A549 (cell line): ENCODE measurements around the gene LAPTM5. TPM values are rescaled to one million over a fixed set of nuclear protein-coding genes. Genes with fewer than 3 reads are reported as not detected.

ENCODE experiments used
- ATAC-seq, 2 experiments: fragments of 200-7000 bp in 1 of 2; fragments of >200 bp in 1 of 2; cut with Nextera tagmentation in 1 of 2; cut with Tn5 transposase in 1 of 2; 3 replicates each; pipeline versions ENCODE4 v1.8.0 to v1.9.1; 2018 to 2020; ENCODE audit warnings: mild to moderate bottlenecking in 1 of 2, moderate library complexity in 1 of 2
- CTCF ChIA-PET: fragments of 300-600 bp; sonication (Branson Sonifier 250); formaldehyde crosslinking; extraction: SDS; loops from one replicate; lab custom pipeline; 2021; ENCODE audit warnings: antibody characterized with exemption, inconsistent platforms; lab: Yijun Ruan, JAX
- POLR2A ChIA-PET: fragments of 350-600 bp; formaldehyde crosslinking; extraction: SDS; loops from one replicate; lab custom pipeline; 2021; ENCODE audit warnings: antibody characterized with exemption, inconsistent platforms; lab: Yijun Ruan, JAX
- DNase-seq, 2 experiments: peaks; one replicate each; pipeline versions ENCODE4 v3.0.0 to v3.0.0-alpha.2; 2011 to 2016; ENCODE audit warnings: low read depth in 1 of 2, low spot score in 1 of 2
- FAIRE-seq: peaks from 2 replicates; lab custom pipeline; 2011; peaks lifted over from hg19 to GRCh38; lab: Jason Lieb, UNC
- H3K27ac ChIP-seq, 2 experiments: fragments of >200 bp; sonication (Bioruptor Twin); formaldehyde crosslinking; 3 replicates each; pipeline ENCODE4 v1.5.1; 2016 to 2017
- H3K4me1 ChIP-seq: fragments of >200 bp; sonication (Bioruptor Twin); formaldehyde crosslinking; 3 replicates; pipeline ENCODE4 v1.6.1; 2016
- H3K4me2 ChIP-seq: fragments of >200 bp; sonication (Bioruptor Twin); formaldehyde crosslinking; 3 replicates; pipeline ENCODE4 v1.6.1; 2016
- H3K4me3 ChIP-seq: fragments of >200 bp; sonication (Bioruptor Twin); formaldehyde crosslinking; 3 replicates; pipeline ENCODE4 v1.5.1; 2016
- H3K9me3 ChIP-seq: fragments of >200 bp; sonication (Bioruptor Twin); formaldehyde crosslinking; 3 replicates; pipeline ENCODE4 v1.6.1; 2016
- BCL3 ChIP-seq: fragments of >200 bp; sonication (Bioruptor Twin); formaldehyde crosslinking; IDR thresholded peaks from 3 replicates; pipeline ENCODE4 v1.6.1; 2016
- CBX2 ChIP-seq: fragments of 200-600 bp; sonication (generic); IDR thresholded peaks from 2 replicates; pipeline ENCODE4 v1.6.1; 2016; ENCODE audit warnings: low read depth, mild to moderate bottlenecking, borderline replicate concordance
- CHD4 ChIP-seq: fragments of 200-600 bp; sonication (generic); IDR thresholded peaks from 2 replicates; pipeline ENCODE4 v1.6.1; 2016; ENCODE audit warnings: antibody characterized with exemption, mild to moderate bottlenecking, borderline replicate concordance
- CTCF ChIP-seq: fragments of >200 bp; sonication (Bioruptor Twin); formaldehyde crosslinking; IDR thresholded peaks from 3 replicates; pipeline ENCODE4 v1.5.1; 2016
- E2F6 ChIP-seq: IDR thresholded peaks from 2 replicates; pipeline ENCODE4 v1.6.1; 2012; ENCODE audit warnings: low read depth, borderline replicate concordance
- EP300 ChIP-seq, 2 experiments: fragments of >200 bp; sonication (Bioruptor Twin); formaldehyde crosslinking; IDR thresholded peaks; 2 replicates in 1 of 2; 3 replicates in 1 of 2; pipeline ENCODE4 v1.6.1; 2016 to 2017
- ESRRA ChIP-seq: fragments of 150-350 bp; IDR thresholded peaks from 2 replicates; pipeline ENCODE4 v1.6.1; 2014; ENCODE audit warnings: mild to moderate bottlenecking, low read length, borderline replicate concordance
- GATA3 ChIP-seq: IDR thresholded peaks from 2 replicates; pipeline ENCODE4 v1.6.1; 2012; ENCODE audit warnings: borderline replicate concordance
- HES2 ChIP-seq: fragments of >200 bp; sonication (Bioruptor Twin); formaldehyde crosslinking; IDR thresholded peaks from 2 replicates; pipeline ENCODE4 v1.6.1; 2016
- HMGXB4 ChIP-seq: fragments of 250-450 bp; sonication (Bioruptor Pico); IDR thresholded peaks from 2 replicates; pipeline ENCODE4 v1.5.0; 2021; ENCODE audit warnings: mild to moderate bottlenecking, moderate library complexity, borderline replicate concordance
- HOXB13 ChIP-seq: fragments of 250-450 bp; sonication (Bioruptor Pico); IDR thresholded peaks from 2 replicates; pipeline ENCODE4 v1.5.0; 2020; ENCODE audit warnings: low read depth, mild to moderate bottlenecking, moderate library complexity
- JUN ChIP-seq, 2 experiments: fragments of >200 bp; sonication (Bioruptor Twin); formaldehyde crosslinking; IDR thresholded peaks; 2 replicates in 1 of 2; 3 replicates in 1 of 2; pipeline ENCODE4 v1.6.1; 2016 to 2017
- MAFK ChIP-seq: fragments of 450-650 bp; IDR thresholded peaks from 2 replicates; pipeline ENCODE4 v1.6.1; 2014; ENCODE audit not compliant: partially characterized antibody
- MAX ChIP-seq: IDR thresholded peaks from 2 replicates; pipeline ENCODE4 v1.6.1; 2012
- NFE2L2 ChIP-seq: fragments of 150-350 bp; conservative IDR thresholded peaks from 2 replicates; pipeline ENCODE4 v1.6.1; 2014; ENCODE audit warnings: low read length
- NPAS2 ChIP-seq: fragments of 250-450 bp; sonication (Bioruptor Pico); IDR thresholded peaks from 2 replicates; pipeline ENCODE4 v1.8.0; 2022; ENCODE audit warnings: mild to moderate bottlenecking, moderate library complexity, borderline replicate concordance
- PBX3 ChIP-seq: IDR thresholded peaks from 2 replicates; pipeline ENCODE4 v1.6.1; 2012
- POLR2AphosphoS2 ChIP-seq: conservative IDR thresholded peaks from 2 replicates; pipeline ENCODE4 v1.6.1; 2012; ENCODE audit warnings: low read length, improper control_type of control experiment, inconsistent platforms
- RARB ChIP-seq: fragments of 250-450 bp; sonication (Bioruptor Pico); IDR thresholded peaks from 2 replicates; pipeline ENCODE4 v1.8.0; 2021; ENCODE audit warnings: mild to moderate bottlenecking, moderate library complexity
- RCOR1 ChIP-seq: fragments of 150-350 bp; IDR thresholded peaks from 2 replicates; pipeline ENCODE4 v1.6.1; 2014; ENCODE audit warnings: antibody characterized with exemption, low read length, low read depth
- RFX5 ChIP-seq: fragments of 450-650 bp; IDR thresholded peaks from 2 replicates; pipeline ENCODE4 v1.7.1; 2014; ENCODE audit warnings: antibody characterized with exemption, mild to moderate bottlenecking, moderate library complexity
- RNF2 ChIP-seq: fragments of 200-600 bp; sonication (generic); IDR thresholded peaks from 2 replicates; pipeline ENCODE4 v1.6.1; 2016; ENCODE audit warnings: low read depth, mild to moderate bottlenecking, antibody characterized with exemption, moderate library complexity, borderline replicate concordance
- TFCP2L1 ChIP-seq: fragments of 250-450 bp; sonication (Bioruptor Pico); IDR thresholded peaks from 2 replicates; pipeline ENCODE4 v1.5.0; 2021; ENCODE audit warnings: mild to moderate bottlenecking
- USF2 ChIP-seq: fragments of 450-650 bp; IDR thresholded peaks from 2 replicates; pipeline ENCODE4 v1.6.1; 2014; ENCODE audit warnings: antibody characterized with exemption
- WGBS: methylation state at CpG from one replicate; pipeline ENCODE4 v1.1.6; 2017; ENCODE audit errors: missing lambda C conversion rate; 5-methylcytosine and 5-hydroxymethylcytosine counted together
- polyA plus RNA-seq, 4 experiments: library from polyadenylated mRNA; depleted of rRNA in 3 of 4; stranded (reverse); fragments of >200 nt; fragmentation: RNase III in 1 of 4; extraction: RNeasy Plus Mini Kit Qiagen cat#74134 plus additional on column Dnase treatment in 1 of 4; gene quantifications; 2 replicates in 3 of 4; 3 replicates in 1 of 4; pipeline ENCODE4 v1.2.3, GENCODE V29; 2011 to 2017

LAPTM5 gene
- polyA plus RNA-seq, 2 of the 4 experiments (the other 2 are of a cell fraction) = 0.06 to 0.22 TPM

- H3K9me3 ChIP-seq = no peaks in the 10 kb centered on the region
- H3K27ac ChIP-seq = no peak overlapping the region
- ATAC-seq (no peak), FAIRE-seq (no peak), DNase-seq (no peak)
- ChIA-PET POLR2A (no interaction called here), CTCF (interaction anchor here (2.0 kb wide), 1 partner anchor 17 kb away, joined by 6 read pairs; no protein-coding TSS in a partner anchor)
- no peaks in the 10 kb centered on the region for H3K4me1 ChIP-seq
- no peak overlapping the region for H3K4me2 ChIP-seq
- 48% methylated on average over 5 of the region's 5 CpGs for WGBS
- H3K4me3 ChIP-seq = no peak overlapping the region
- TF ChIP-seq GATA3 (no peak), POLR2AphosphoS2 (no peak), USF2 (no peak), TFCP2L1 (CRISPR knock-in tag) (no peak), EP300 (IDR thresholded peaks at IDR 0.05) (no peak), BCL3 (no peak), RCOR1 (no peak), RNF2 (no peak), HES2 (no peak), CBX2 (no peak)
Observed at GRCh38 chr1:30691480-30691879, 66.1 kb downstream of the LAPTM5 start.

GRCh38 chr1:30689901-30690645 is 67.5 kb downstream of the LAPTM5 start:
- Histone ChIP-seq H3K4me1 (no peaks in the 10 kb centered on the region), H3K9me3 (no peaks in the 10 kb centered on the region), H3K4me3 (no peak overlapping the region), H3K27ac (no peak overlapping the region), H3K4me2 (no peak overlapping the region)
- FAIRE-seq = no peak
- ATAC-seq = no peak
- ChIA-PET CTCF (interaction anchor here (1.2 kb wide), 1 partner anchor 18 kb away, joined by 3 read pairs; no protein-coding TSS in a partner anchor), POLR2A (no interaction called here)
- WGBS = 44% methylated on average over 7 of the region's 7 CpGs
- TF ChIP-seq E2F6 (no peak), HMGXB4 (CRISPR knock-in tag) (no peak), RARB (CRISPR knock-in tag) (no peak), PBX3 (no peak), ESRRA (no peak), RFX5 (no peak), NFE2L2 (no peak), JUN (IDR thresholded peaks at IDR 0.05) (no peak), HOXB13 (CRISPR knock-in tag) (no peak), CHD4 (no peak), HES2 (no peak), NPAS2 (CRISPR knock-in tag) (no peak), MAX (no peak), CTCF (no peak), MAFK (no peak), BCL3 (no peak)
- no peak for DNase-seq
